H9 (cell line): ENCODE results near the gene PAEP. TPM values are rescaled to one million over a fixed set of nuclear protein-coding genes. Genes with fewer than 3 reads are reported as not detected.

Experiments used
- DNase-seq: peaks from one replicate; pipeline ENCODE4 v3.0.0-alpha.2; 2017
- H2AFZ ChIP-seq: one replicate; pipeline ENCODE4 v1.6.1; 2013; ENCODE audit warnings: mild to moderate bottlenecking, low read length, control low read depth, moderate library complexity
- H2AK5ac ChIP-seq: 2 replicates; pipeline ENCODE4 v1.6.1; 2013; ENCODE audit warnings: low read length, control low read depth, mixed read lengths; ENCODE audit not compliant: insufficient read length
- H2BK120ac ChIP-seq: one replicate; pipeline ENCODE4 v1.6.1; 2013; ENCODE audit warnings: low read depth, mild to moderate bottlenecking, low read length, control low read depth, inconsistent platforms; ENCODE audit not compliant: poor library complexity, severe bottlenecking
- H2BK12ac ChIP-seq: 2 replicates; pipeline ENCODE4 v1.6.1; 2013; ENCODE audit warnings: low read length, control low read depth, mixed read lengths, low read depth; ENCODE audit not compliant: insufficient read length
- H2BK15ac ChIP-seq: 2 replicates; pipeline ENCODE4 v1.6.1; 2013; ENCODE audit warnings: low read depth, low read length, control low read depth
- H2BK20ac ChIP-seq: one replicate; pipeline ENCODE4 v1.6.1; 2013; ENCODE audit warnings: low read depth, mild to moderate bottlenecking, low read length, control low read depth, inconsistent platforms; ENCODE audit not compliant: poor library complexity, severe bottlenecking
- H2BK5ac ChIP-seq: 2 replicates; pipeline ENCODE4 v1.6.1; 2013; ENCODE audit warnings: low read length, control low read depth, mixed read lengths; ENCODE audit not compliant: insufficient read length
- H3K14ac ChIP-seq: 2 replicates; pipeline ENCODE4 v1.6.1; 2013; ENCODE audit warnings: low read length, control low read depth; ENCODE audit not compliant: insufficient read depth
- H3K18ac ChIP-seq: 2 replicates; pipeline ENCODE4 v1.6.1; 2013; ENCODE audit warnings: low read depth, mild to moderate bottlenecking, mixed read lengths, low read length, control low read depth; ENCODE audit not compliant: insufficient read length
- H3K23ac ChIP-seq: 2 replicates; pipeline ENCODE4 v1.6.1; 2013; ENCODE audit warnings: low read length, control low read depth, mixed read lengths, low read depth; ENCODE audit not compliant: insufficient read length
- H3K23me2 ChIP-seq: 2 replicates; pipeline ENCODE4 v1.6.1; 2013; ENCODE audit warnings: low read depth, mild to moderate bottlenecking, mixed read lengths, low read length, control low read depth; ENCODE audit not compliant: insufficient read length, poor library complexity, severe bottlenecking
- H3K27ac ChIP-seq: 2 replicates; pipeline ENCODE4 v1.5.1; 2013; ENCODE audit warnings: low read length, control low read depth, mixed read lengths, low read depth; ENCODE audit not compliant: insufficient read length
- H3K27me3 ChIP-seq: 2 replicates; pipeline ENCODE4 v1.6.1; 2013; ENCODE audit warnings: low read length, control low read depth, inconsistent platforms; ENCODE audit not compliant: insufficient read depth
- H3K4ac ChIP-seq: 2 replicates; pipeline ENCODE4 v1.6.1; 2013; ENCODE audit warnings: low read depth, mild to moderate bottlenecking, control low read depth, inconsistent platforms, low read length, moderate library complexity
- H3K4me1 ChIP-seq: 2 replicates; pipeline ENCODE4 v1.6.1; 2013; ENCODE audit warnings: low read length, control low read depth, inconsistent platforms; ENCODE audit not compliant: insufficient read depth
- H3K4me2 ChIP-seq: 2 replicates; pipeline ENCODE4 v1.6.1; 2013; ENCODE audit warnings: low read length, control low read depth, mixed read lengths; ENCODE audit not compliant: insufficient read length, insufficient read depth
- H3K56ac ChIP-seq: 2 replicates; pipeline ENCODE4 v1.6.1; 2013; ENCODE audit warnings: low read depth, mild to moderate bottlenecking, mixed read lengths, low read length, control low read depth; ENCODE audit not compliant: insufficient read length
- H3K79me1 ChIP-seq: 2 replicates; pipeline ENCODE4 v1.6.1; 2013; ENCODE audit warnings: low read depth, mild to moderate bottlenecking, moderate library complexity, low read length, control low read depth, inconsistent platforms; ENCODE audit not compliant: insufficient read depth, poor library complexity, severe bottlenecking
- H3K79me2 ChIP-seq: 2 replicates; pipeline ENCODE4 v1.6.1; 2013; ENCODE audit warnings: low read length, control low read depth, inconsistent platforms; ENCODE audit not compliant: insufficient read depth
- H3K9ac ChIP-seq: 2 replicates; pipeline ENCODE4 v1.6.1; 2013; ENCODE audit warnings: low read length, control low read depth, mixed read lengths; ENCODE audit not compliant: insufficient read length; ENCODE audit errors: extremely low read depth
- H3K9me3 ChIP-seq: one replicate; pipeline ENCODE4 v1.6.1; 2013; ENCODE audit warnings: low read depth, low read length, inconsistent platforms; ENCODE audit not compliant: control insufficient read depth
- H3T11ph ChIP-seq: one replicate; pipeline ENCODE4 v1.6.1; 2013; ENCODE audit warnings: mild to moderate bottlenecking, low read length, control low read depth, inconsistent platforms
- H4K20me1 ChIP-seq: one replicate; pipeline ENCODE4 v1.6.1; 2013; ENCODE audit not compliant: control insufficient read depth, insufficient read length, insufficient read depth
- H4K5ac ChIP-seq: 2 replicates; pipeline ENCODE4 v1.6.1; 2013; ENCODE audit warnings: low read depth, mild to moderate bottlenecking, mixed read lengths, low read length, control low read depth; ENCODE audit not compliant: insufficient read length
- H4K8ac ChIP-seq: replicated peaks from 2 replicates; pipeline ENCODE4 v1.6.1; 2013; ENCODE audit warnings: low read length, control low read depth, mixed read lengths, low read depth; ENCODE audit not compliant: insufficient read length
- H4K91ac ChIP-seq: 2 replicates; pipeline ENCODE4 v1.6.1; 2013; ENCODE audit warnings: low read depth, mild to moderate bottlenecking, moderate library complexity, mixed read lengths, low read length, control low read depth; ENCODE audit not compliant: insufficient read length
- H3K27ac Mint-ChIP-seq, 3 experiments: 2 replicates in 2 of 3; 3 replicates in 1 of 3; pipeline ENCODE4 v1.8.0; 2020 to 2021; ENCODE audit warnings: mixed read lengths in 3 of 3, mild to moderate bottlenecking in 1 of 3, moderate library complexity in 1 of 3
- H3K27me3 Mint-ChIP-seq: 2 replicates; pipeline ENCODE4 v1.8.0; 2021; ENCODE audit warnings: low read depth, mild to moderate bottlenecking, moderate library complexity, mixed read lengths
- H3K36me3 Mint-ChIP-seq, 3 experiments: 2 replicates in 2 of 3; 3 replicates in 1 of 3; pipeline ENCODE4 v1.8.0; 2020 to 2021; ENCODE audit warnings: low read depth in 3 of 3, mixed read lengths in 3 of 3; ENCODE audit not compliant: insufficient read depth in 1 of 3
- H3K4me1 Mint-ChIP-seq, 2 experiments: 2 replicates each; pipeline ENCODE4 v1.8.0; 2020; ENCODE audit warnings: mixed read lengths in 2 of 2
- H3K4me3 Mint-ChIP-seq, 2 experiments: 2 replicates in 1 of 2; 3 replicates in 1 of 2; pipeline ENCODE4 v1.8.0; 2020 to 2021; ENCODE audit warnings: mild to moderate bottlenecking in 2 of 2, mixed read lengths in 2 of 2, moderate library complexity in 1 of 2
- H3K9me3 Mint-ChIP-seq, 2 experiments: 2 replicates in 1 of 2; 3 replicates in 1 of 2; pipeline ENCODE4 v1.8.0; 2020; ENCODE audit warnings: mild to moderate bottlenecking in 2 of 2, mixed read lengths in 2 of 2, moderate library complexity in 1 of 2
- CTCF ChIP-seq: fragments of 200-600 bp; sonication (generic); conservative IDR thresholded peaks from 3 replicates; pipeline ENCODE4 v1.8.0; 2021; ENCODE audit warnings: antibody characterized with exemption, mild to moderate bottlenecking
- WGBS: extraction: QIAGEN DNeasy Blood & Tissue Kit; methylation state at CpG from one replicate; pipeline ENCODE4 v1.1.7; 2013; ENCODE audit warnings: missing lambda C conversion rate, low lambda C conversion rate, mixed read lengths; ENCODE audit not compliant: insufficient read length; ENCODE audit errors: extremely low coverage; 5-methylcytosine and 5-hydroxymethylcytosine counted together
- total RNA-seq: library from RNA; stranded (reverse); gene quantifications from 2 replicates; pipeline ENCODE4 v1.2.1, GENCODE V29; 2021

The PAEP gene
- total RNA-seq, 1 experiment from 2014 or later: not detected

DNA sequence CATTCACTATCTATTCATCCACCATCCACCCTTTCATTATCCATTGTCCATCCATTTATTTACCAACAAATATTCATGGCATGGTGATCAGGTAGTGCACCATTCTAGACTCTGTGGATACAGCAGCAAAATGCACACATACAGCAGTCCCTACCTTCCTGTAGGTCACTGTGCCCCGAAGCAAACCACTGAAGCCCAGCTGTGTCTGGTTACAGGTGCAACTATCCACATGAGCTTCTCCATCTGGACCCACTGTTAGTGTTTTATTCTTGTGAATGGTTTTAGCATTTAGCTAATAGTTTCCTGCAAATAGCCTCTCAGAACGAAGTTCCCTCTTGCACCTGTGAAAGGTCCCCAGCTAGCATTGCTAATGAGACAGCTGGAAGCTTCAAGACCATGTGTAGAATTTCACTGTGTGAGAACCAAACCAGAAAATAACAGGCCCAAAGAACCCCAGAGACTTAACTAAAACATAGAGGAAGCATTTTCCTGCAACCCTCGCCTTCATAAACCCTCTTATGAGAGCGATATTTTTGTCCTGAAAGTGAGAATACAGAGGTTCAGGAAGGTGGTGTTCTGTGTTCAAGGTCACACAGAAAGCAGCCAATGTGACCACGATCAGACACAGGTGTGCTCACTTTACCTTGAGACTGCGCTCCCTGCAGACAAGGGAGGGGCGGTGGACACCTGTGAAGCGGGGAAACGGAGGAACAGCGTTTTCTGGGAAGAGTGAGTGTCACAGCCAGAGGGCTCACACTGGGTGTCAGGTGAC, 18.5 kb downstream of the PAEP start:
- Histone ChIP-seq H3K27ac (no peak overlapping the region), H4K8ac (no peak overlapping the region), H2AK5ac (no peak overlapping the region), H4K91ac (no peak overlapping the region), H3K4me2 (no peak overlapping the region), H3T11ph (no peak overlapping the region), H3K4me1 (no peaks in the 10 kb centered on the region), H2AFZ (no peak overlapping the region), H3K56ac (no peak overlapping the region), H2BK15ac (no peak overlapping the region), H2BK20ac (no peak overlapping the region), H3K14ac (no peak overlapping the region), H3K9me3 (no peaks in the 10 kb centered on the region), H3K23me2 (no peaks in the 10 kb centered on the region), H3K18ac (no peak overlapping the region), H3K79me1 (no peaks in the 10 kb centered on the region), H2BK12ac (no peak overlapping the region), H4K20me1 (no peaks in the 10 kb centered on the region), H4K5ac (no peak overlapping the region), H3K9ac (no peak overlapping the region), H3K23ac (no peak overlapping the region), H2BK120ac (no peak overlapping the region), H3K4ac (no peak overlapping the region), H3K79me2 (no peaks in the 10 kb centered on the region), H2BK5ac (no peak overlapping the region), H3K27me3 (no peaks in the 10 kb centered on the region)
- TF ChIP-seq CTCF: no peak
- peaks cover 15% of the 10 kb centered on the region for H3K27me3 Mint-ChIP-seq
- H3K4me1 Mint-ChIP-seq: peaks cover 0 to 2% of the 10 kb centered on the region in 2 experiments; a peak in 2 of 4 replicates
- H3K4me3 Mint-ChIP-seq: no peak overlapping the region
- H3K36me3 Mint-ChIP-seq: peaks cover 0 to 3% (median 0%) of the 10 kb centered on the region in 3 experiments; a peak in 1 of 7 replicates
- WGBS: no CpG with 5 or more reads among the region's 10 CpGs
- H3K27ac Mint-ChIP-seq: no peak overlapping the region
- no peak for DNase-seq
- peaks cover 6 to 9% of the 10 kb centered on the region in 2 experiments for H3K9me3 Mint-ChIP-seq
